Gastroesophageal sphincter (tissue), 4 donors: Measurements from ENCODE around the gene CCNY. TPM values are rescaled to one million over a fixed set of nuclear protein-coding genes. Genes with fewer than 3 reads are reported as not detected.

Experiments
- ATAC-seq: fragments of 150-250 bp; one replicate; pipeline ENCODE4 v1.9.1; 2016; ENCODE audit warnings: mild to moderate bottlenecking, moderate library complexity
- H3K27ac ChIP-seq, 4 donors: fragments of 200-600 bp; sonication (generic) in 3 of 4; 1 replicate in 3 of 4; 2 replicates in 1 of 4; pipeline ENCODE4 v1.5.1; 2016 to 2019
- H3K27me3 ChIP-seq: fragments of 200-600 bp; sonication (generic); one replicate; pipeline ENCODE4 v1.5.1; 2019
- H3K36me3 ChIP-seq, 2 donors: fragments of 200-600 bp; sonication (generic); one replicate each; pipeline ENCODE4 v1.5.1; 2019; ENCODE audit warnings: control low read depth in 1 of 2
- H3K4me1 ChIP-seq, 3 donors: fragments of 200-600 bp; sonication (generic); 1 replicate in 2 of 3; 2 replicates in 1 of 3; pipeline ENCODE4 v1.5.1; 2016 to 2019; ENCODE audit warnings: control low read depth in 2 of 3
- H3K4me3 ChIP-seq, 2 donors: fragments of 200-600 bp; sonication (generic); one replicate each; pipeline ENCODE4 v1.5.1; 2019; ENCODE audit warnings: mild to moderate bottlenecking in 1 of 2, moderate library complexity in 1 of 2
- H3K9me3 ChIP-seq, 3 donors: fragments of 200-600 bp; sonication (generic); one replicate each; pipeline ENCODE4 v1.5.1; 2017 to 2019; ENCODE audit warnings: control low read depth in 2 of 3
- EP300 ChIP-seq: sonication (generic); formaldehyde crosslinking; IDR thresholded peaks from one replicate; pipeline ENCODE4 v1.6.1; 2017; ENCODE audit warnings: antibody characterized with exemption, mild to moderate bottlenecking
- POLR2A ChIP-seq, 2 donors: fragments of 450-650 bp; IDR thresholded peaks; one replicate each; pipeline ENCODE4 v1.6.1; 2017; ENCODE audit warnings: antibody characterized with exemption in 2 of 2, mild to moderate bottlenecking in 2 of 2, moderate library complexity in 1 of 2
- POLR2AphosphoS5 ChIP-seq: sonication (generic); formaldehyde crosslinking; IDR thresholded peaks from one replicate; pipeline ENCODE4 v1.6.1; 2017; ENCODE audit warnings: antibody characterized with exemption
- WGBS, 2 donors: methylation state at CpG; one replicate each; pipeline ENCODE4 v1.1.5; 2018; ENCODE audit warnings: low coverage in 1 of 2; 5-methylcytosine and 5-hydroxymethylcytosine counted together
- total RNA-seq, 4 donors: library from RNA; depleted of rRNA; stranded (reverse); fragments of >200 nt; gene quantifications; one replicate each; pipeline ENCODE4 v1.1.0, GENCODE V29; 2016
- TF ChIP-seq, protein P1 (sequence below), 4 experiments: fragments of 200-600 bp in 2 of 4; fragments of 450-650 bp in 2 of 4; sonication (generic) in 1 of 4; IDR thresholded peaks; one replicate each; pipeline ENCODE4 v1.5.1; 2017 to 2019; ENCODE audit warnings: antibody characterized with exemption in 4 of 4, mild to moderate bottlenecking in 2 of 4, moderate library complexity in 2 of 4

The CCNY gene
- total RNA-seq, result 100 to 1,000 TPM in 1 of 4 donors, 10 to 100 TPM in 3; 35.5 to 106 (median 63.2) TPM

DNA sequence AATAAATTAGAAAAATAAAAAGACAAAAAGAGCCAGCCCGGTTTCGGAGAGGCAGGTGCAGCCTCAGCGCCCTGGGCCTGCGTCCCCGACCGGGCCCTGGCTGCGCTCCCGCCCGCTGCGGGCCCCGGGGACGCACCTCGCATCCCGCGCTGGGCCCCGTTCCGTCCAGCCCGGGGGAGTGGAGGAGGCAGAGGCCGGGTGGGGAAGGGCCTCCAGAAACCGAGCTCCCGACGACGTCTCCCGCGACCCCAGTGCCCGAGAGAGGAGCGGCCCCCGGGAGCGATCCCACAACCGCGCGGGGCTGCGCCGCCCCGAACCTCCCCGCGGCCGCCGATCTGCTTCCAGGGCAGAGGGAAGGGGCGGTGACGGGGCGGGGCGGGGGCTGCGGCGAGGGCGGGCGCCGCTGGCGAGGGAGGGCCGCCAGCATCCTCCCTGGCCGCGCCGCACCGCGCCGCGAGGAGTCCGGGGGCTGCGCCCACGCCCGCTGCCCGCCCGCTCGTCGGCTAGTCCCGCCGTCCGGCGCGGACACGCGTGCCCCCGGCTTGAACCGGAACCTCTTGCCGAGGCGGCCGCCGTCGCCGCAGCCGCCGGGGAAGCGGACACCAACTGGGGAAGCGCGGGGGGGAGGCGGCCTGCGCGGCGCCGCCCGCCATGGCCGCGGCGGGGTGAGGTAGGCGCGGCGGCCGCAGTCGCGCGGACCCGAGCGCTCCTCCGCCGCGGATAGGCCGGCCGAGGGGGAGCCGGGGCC, at the start of gene CCNY:
Gene CCNY, plus strand, starts transcription at position 426 of the 748 bp plus-strand sequence. CDS start 545 bp downstream, outside the sequence.
- 0% methylated on average over 2 to 16 of the region's 109 CpGs for WGBS, 2 donors
- Histone ChIP-seq H3K4me1 (peaks cover 17 to 81% (median 29%) of the 10 kb centered on the region in 3 donors), H3K4me3 (peak within 1 kb of the TSS; percentile 81 to 86)

DNA sequence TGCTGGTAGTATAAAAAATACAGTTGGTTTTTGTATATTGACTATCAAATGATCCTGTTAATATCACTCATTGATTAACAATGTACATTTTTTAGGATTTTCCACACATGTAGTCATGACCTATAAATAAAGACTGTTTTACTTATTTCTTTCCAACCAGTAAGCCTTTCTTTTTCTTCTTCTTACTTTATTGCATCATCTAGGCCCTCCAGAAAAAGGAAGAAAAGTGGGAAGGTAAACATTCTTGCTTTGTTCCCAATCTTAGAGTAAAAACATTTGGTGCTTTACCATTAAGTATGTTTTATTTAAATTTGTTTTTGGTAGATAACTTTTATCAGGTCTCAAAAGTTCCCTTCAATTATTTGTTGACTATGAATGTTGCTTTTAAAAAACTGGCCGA, 47.1 kb upstream of the CCNY start:
- Histone ChIP-seq H3K27ac (no peak overlapping the region), H3K4me3 (no peak overlapping the region), H3K36me3 (no peaks in the 10 kb centered on the region), H3K27me3 (no peaks in the 10 kb centered on the region), H3K9me3 (no peaks in the 10 kb centered on the region), H3K4me1 (no peaks in the 10 kb centered on the region)
- 100% methylated on average over 1 of the region's 1 CpG; no CpG with 5 or more reads in 1 of the 2 donors for WGBS, 2 donors
- TF ChIP-seq EP300 (no peak), POLR2AphosphoS5 (no peak), POLR2A (IDR thresholded peaks at IDR 0.05) (no peak)
- TF ChIP-seq, protein P1, sequence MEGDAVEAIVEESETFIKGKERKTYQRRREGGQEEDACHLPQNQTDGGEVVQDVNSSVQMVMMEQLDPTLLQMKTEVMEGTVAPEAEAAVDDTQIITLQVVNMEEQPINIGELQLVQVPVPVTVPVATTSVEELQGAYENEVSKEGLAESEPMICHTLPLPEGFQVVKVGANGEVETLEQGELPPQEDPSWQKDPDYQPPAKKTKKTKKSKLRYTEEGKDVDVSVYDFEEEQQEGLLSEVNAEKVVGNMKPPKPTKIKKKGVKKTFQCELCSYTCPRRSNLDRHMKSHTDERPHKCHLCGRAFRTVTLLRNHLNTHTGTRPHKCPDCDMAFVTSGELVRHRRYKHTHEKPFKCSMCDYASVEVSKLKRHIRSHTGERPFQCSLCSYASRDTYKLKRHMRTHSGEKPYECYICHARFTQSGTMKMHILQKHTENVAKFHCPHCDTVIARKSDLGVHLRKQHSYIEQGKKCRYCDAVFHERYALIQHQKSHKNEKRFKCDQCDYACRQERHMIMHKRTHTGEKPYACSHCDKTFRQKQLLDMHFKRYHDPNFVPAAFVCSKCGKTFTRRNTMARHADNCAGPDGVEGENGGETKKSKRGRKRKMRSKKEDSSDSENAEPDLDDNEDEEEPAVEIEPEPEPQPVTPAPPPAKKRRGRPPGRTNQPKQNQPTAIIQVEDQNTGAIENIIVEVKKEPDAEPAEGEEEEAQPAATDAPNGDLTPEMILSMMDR (IDR thresholded peaks at IDR 0.05), result no peak
- ATAC-seq, result no peak

More for the DNA sequence above, at the start of gene CCNY:
- Histone ChIP-seq H3K9me3 (no peaks in the 10 kb centered on the region), H3K27ac (peak within 1 kb of the TSS; percentile 72 to 93 (median 92)), H3K36me3 (no peaks in the 10 kb centered on the region), H3K27me3 (no peaks in the 10 kb centered on the region)
- no peak for TF ChIP-seq EP300
- peak; percentile 51 to 64 for TF ChIP-seq POLR2A (IDR thresholded peaks at IDR 0.05)
- TF ChIP-seq, protein P1 (IDR thresholded peaks at IDR 0.05), result peak in 1 of 4 experiments; percentile 12
- peak; percentile 78 for TF ChIP-seq POLR2AphosphoS5
- peak; percentile 88 for ATAC-seq

DNA sequence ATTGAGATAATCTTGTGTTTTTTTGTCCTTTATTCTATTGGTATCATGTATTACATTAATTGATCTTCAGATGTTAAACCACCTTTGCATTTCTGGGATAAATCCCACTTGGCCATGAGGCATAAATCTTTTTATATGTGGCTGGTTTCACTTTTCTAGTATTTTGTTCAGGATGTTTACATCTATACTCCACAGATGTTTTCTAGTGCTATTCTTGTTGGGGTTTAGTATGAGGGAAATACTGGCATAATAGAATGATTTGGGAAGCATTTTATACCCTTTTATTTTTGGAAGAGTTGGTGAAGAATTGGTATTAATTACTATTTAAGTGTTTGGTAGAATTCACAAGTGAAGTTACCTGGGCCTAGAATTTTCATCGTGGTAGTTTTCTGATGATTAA, 41.8 kb upstream of the CCNY start:
- Histone ChIP-seq H3K4me3 (no peak overlapping the region), H3K4me1 (no peaks in the 10 kb centered on the region)
- no peak for TF ChIP-seq POLR2AphosphoS5
- TF ChIP-seq, protein P1 (IDR thresholded peaks at IDR 0.05), result no peak
- no peak for TF ChIP-seq EP300
- TF ChIP-seq POLR2A (IDR thresholded peaks at IDR 0.05), result no peak

DNA sequence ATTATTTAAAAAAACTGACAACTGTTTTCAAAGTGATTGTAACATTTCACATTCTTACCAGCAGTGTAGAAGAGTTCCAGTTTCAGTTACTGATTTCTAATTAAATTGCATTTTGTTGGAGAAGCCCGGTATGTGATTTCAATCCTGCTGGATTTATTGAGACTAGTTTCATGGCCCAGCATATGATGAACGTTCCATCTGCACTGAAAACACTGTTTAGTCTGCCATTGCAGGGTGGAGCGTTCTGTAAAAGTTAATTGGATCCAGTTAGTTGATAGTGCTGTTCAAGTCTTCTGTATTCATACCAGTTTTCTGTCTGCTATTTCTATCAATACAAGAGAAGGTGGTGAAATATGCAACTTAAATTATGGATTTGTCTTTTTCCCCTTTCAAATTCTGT, 37.3 kb upstream of the CCNY start:
- Histone ChIP-seq H3K4me3 (no peak overlapping the region), H3K36me3 (no peaks in the 10 kb centered on the region), H3K4me1 (no peaks in the 10 kb centered on the region), H3K27ac (no peak overlapping the region), H3K27me3 (peaks cover 6% of the 10 kb centered on the region), H3K9me3 (peaks cover 0 to 10% (median 0%) of the 10 kb centered on the region in 3 donors)
- no peak for ATAC-seq
- 0 to 29% methylated on average over 2 to 3 of the region's 3 CpGs for WGBS, 2 donors
- TF ChIP-seq POLR2AphosphoS5 (no peak), EP300 (no peak), POLR2A (IDR thresholded peaks at IDR 0.05) (no peak)
- TF ChIP-seq, protein P1 (IDR thresholded peaks at IDR 0.05), result no peak

More for the DNA sequence above, 41.8 kb upstream of the CCNY start:
- ATAC-seq, result no peak
- Histone ChIP-seq H3K27me3 (no peaks in the 10 kb centered on the region), H3K36me3 (no peaks in the 10 kb centered on the region), H3K9me3 (peaks cover 0 to 10% (median 0%) of the 10 kb centered on the region in 3 donors), H3K27ac (no peak overlapping the region)
- WGBS, 2 donors, result 50 to 59% methylated on average over 1 of the region's 1 CpG
